Neuron (in vitro differentiated cells): Measurements from ENCODE around the gene TREM2.
"Not testable (repeated sequence)": the region's sequence is repeated elsewhere in the genome, so short reads cannot be mapped to it uniquely, and the experiment has no call there.

Experiments used
- H2AFZ ChIP-seq: one replicate; pipeline ENCODE4 v1.6.1; 2013; ENCODE audit warnings: low read depth, mild to moderate bottlenecking, inconsistent platforms, low read length, moderate library complexity
- H3K27me3 ChIP-seq: one replicate; pipeline ENCODE4 v1.6.1; 2013; ENCODE audit warnings: low read length; ENCODE audit not compliant: insufficient read depth
- H3K36me3 ChIP-seq: one replicate; pipeline ENCODE4 v1.6.1; 2013; ENCODE audit warnings: low read length; ENCODE audit not compliant: insufficient read depth
- H3K4me1 ChIP-seq: one replicate; pipeline ENCODE4 v1.6.1; 2013; ENCODE audit warnings: low read length; ENCODE audit not compliant: insufficient read depth
- H3K4me3 ChIP-seq: 2 replicates; pipeline ENCODE4 v1.5.1; 2013; ENCODE audit warnings: mild to moderate bottlenecking, low read length, moderate library complexity
- H3K9me3 ChIP-seq: one replicate; pipeline ENCODE4 v1.6.1; 2013; ENCODE audit warnings: low read length

The TREM2 gene

GRCh38 chr6:41193171-41193734 is 30.3 kb upstream of the TREM2 start:
- peaks cover 9% of the 10 kb centered on the region for H3K27me3 ChIP-seq
- no peak overlapping the region for H2AFZ ChIP-seq
- H3K36me3 ChIP-seq: no peaks in the 10 kb centered on the region
- H3K4me3 ChIP-seq: no peak overlapping the region
- H3K4me1 ChIP-seq: peaks cover 3% of the 10 kb centered on the region
- peaks cover 2% of the 10 kb centered on the region for H3K9me3 ChIP-seq

DNA sequence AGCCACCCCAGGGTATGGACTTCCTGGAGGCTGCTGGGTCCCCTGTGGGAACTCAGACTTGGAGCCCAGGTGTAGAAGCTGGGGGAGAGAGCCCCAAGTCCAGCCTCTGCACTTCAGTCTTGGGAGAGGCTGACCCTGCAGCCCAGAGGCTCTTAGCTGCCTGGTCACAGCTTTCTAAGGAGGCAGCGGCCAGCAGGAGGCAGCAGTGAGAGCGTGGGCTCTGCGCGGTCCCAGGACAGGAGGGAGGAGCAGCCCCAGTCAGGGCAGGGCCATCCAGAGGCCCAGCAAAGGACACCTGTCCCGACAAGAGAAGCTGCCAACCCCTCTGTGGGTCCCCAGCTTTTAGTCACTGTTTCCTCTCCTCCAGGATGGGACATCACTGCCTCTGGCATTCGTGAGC is 28.7 kb upstream of the TREM2 start:
- no peaks in the 10 kb centered on the region for H3K36me3 ChIP-seq
- H3K27me3 ChIP-seq: peaks cover 9% of the 10 kb centered on the region
- H3K4me1 ChIP-seq: peaks cover 3% of the 10 kb centered on the region
- no peak overlapping the region for H3K4me3 ChIP-seq
- no peak overlapping the region for H2AFZ ChIP-seq
- peaks cover 2% of the 10 kb centered on the region for H3K9me3 ChIP-seq

- no peak overlapping the region for H3K4me3 ChIP-seq
- no peak overlapping the region for H2AFZ ChIP-seq
- H3K4me1 ChIP-seq: peaks cover 3% of the 10 kb centered on the region
- H3K36me3 ChIP-seq: no peaks in the 10 kb centered on the region
- peaks cover 15% of the 10 kb centered on the region for H3K27me3 ChIP-seq
- peaks cover 2% of the 10 kb centered on the region for H3K9me3 ChIP-seq
Measured at GRCh38 chr6:41190791-41191190, 27.9 kb upstream of the TREM2 start.

GRCh38 chr6:41189967-41190366 is 27.1 kb upstream of the TREM2 start:
- Histone ChIP-seq H3K36me3 (no peaks in the 10 kb centered on the region), H3K27me3 (peaks cover 10% of the 10 kb centered on the region), H3K4me3 (no peak overlapping the region), H3K9me3 (peaks cover 2% of the 10 kb centered on the region), H2AFZ (no peak overlapping the region), H3K4me1 (peaks cover 3% of the 10 kb centered on the region)

DNA sequence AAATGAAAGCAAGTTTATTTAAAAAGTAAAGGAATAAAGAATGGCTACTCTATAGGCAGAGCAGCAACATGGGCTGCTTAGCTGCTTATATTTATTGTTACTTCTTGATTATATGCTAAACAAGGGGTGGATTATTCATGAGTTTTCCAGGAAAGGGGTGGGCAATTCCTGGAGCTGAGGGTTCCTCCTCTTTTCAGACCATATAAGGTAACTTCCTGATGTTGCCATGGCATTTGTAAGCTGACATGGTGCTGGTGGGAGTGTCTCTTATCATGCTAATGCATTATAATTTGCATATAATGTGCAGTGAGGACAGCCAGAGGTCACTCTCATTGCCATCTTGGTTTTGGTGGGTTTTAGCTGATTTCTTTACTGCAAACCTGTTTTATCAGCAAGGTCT is 26.1 kb upstream of the TREM2 start:
- not testable (repeated sequence) for H3K4me3 ChIP-seq, H2AFZ ChIP-seq, H3K36me3 ChIP-seq, H3K4me1 ChIP-seq, H3K9me3 ChIP-seq, H3K27me3 ChIP-seq

GRCh38 chr6:41187924-41188886 is 25.3 kb upstream of the TREM2 start:
- Histone ChIP-seq H3K36me3 (no peaks in the 10 kb centered on the region), H3K9me3 (peaks cover 2% of the 10 kb centered on the region), H3K4me3 (no peak overlapping the region)

DNA sequence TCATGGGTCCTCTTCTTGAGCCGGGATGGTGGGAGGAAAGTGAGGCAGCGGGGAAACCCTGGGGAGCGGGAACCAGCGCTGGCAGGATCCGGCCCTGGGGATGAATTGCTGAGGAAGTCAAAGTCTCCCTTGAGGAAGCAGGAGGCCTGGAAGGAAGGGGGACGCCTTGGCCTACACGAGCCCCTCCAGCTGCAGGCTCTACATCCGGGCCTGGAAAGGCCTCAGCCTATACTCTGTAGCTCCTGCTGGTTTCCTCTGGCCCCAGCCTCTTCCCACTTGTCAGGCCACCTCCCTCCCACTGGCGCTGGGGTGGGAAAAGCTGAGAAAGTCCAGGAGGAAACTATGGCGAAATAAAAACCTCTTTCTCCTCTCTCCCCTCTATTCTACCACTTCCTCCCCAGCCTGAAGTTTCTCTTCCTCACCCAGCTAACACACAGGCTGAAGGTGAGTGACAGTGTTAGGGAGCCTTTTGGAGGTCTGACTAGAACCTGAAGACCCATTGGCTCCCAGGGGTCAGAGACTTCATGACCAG is 23.2 kb upstream of the TREM2 start:
- Histone ChIP-seq H3K36me3 (no peaks in the 10 kb centered on the region), H3K4me3 (no peak overlapping the region), H3K4me1 (peaks cover 3% of the 10 kb centered on the region), H3K9me3 (peaks cover 2% of the 10 kb centered on the region), H3K27me3 (peaks cover 10% of the 10 kb centered on the region), H2AFZ (no peak overlapping the region)

More at GRCh38 chr6:41187924-41188886, 25.3 kb upstream of the TREM2 start:
- peaks cover 3% of the 10 kb centered on the region for H3K4me1 ChIP-seq
- no peak overlapping the region for H2AFZ ChIP-seq
- peaks cover 10% of the 10 kb centered on the region for H3K27me3 ChIP-seq

DNA sequence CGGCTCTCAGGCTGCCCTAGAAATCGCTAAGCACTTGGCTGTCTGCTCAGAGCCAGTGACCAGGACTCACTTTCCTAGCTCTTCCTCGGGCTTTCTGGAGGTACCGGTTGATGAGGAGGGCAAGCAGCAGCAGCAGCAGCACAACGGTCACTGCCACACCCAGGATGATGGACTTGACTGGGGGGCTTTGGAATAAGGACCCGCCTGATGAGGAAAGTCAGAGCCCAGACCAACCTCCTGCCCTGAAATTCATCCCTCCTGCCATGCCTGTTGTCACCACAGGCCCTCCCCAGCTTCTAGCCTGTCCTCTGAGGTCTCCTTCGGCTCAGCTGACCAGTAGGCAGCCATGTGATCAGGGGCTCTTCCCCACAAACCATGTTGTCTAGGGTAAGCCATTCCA is 21.8 kb upstream of the TREM2 start:
- H3K4me3 ChIP-seq: no peak overlapping the region
- peaks cover 3% of the 10 kb centered on the region for H3K4me1 ChIP-seq
- no peaks in the 10 kb centered on the region for H3K9me3 ChIP-seq
- H3K36me3 ChIP-seq: no peaks in the 10 kb centered on the region
- H3K27me3 ChIP-seq: peaks cover 10% of the 10 kb centered on the region
- no peak overlapping the region for H2AFZ ChIP-seq

DNA sequence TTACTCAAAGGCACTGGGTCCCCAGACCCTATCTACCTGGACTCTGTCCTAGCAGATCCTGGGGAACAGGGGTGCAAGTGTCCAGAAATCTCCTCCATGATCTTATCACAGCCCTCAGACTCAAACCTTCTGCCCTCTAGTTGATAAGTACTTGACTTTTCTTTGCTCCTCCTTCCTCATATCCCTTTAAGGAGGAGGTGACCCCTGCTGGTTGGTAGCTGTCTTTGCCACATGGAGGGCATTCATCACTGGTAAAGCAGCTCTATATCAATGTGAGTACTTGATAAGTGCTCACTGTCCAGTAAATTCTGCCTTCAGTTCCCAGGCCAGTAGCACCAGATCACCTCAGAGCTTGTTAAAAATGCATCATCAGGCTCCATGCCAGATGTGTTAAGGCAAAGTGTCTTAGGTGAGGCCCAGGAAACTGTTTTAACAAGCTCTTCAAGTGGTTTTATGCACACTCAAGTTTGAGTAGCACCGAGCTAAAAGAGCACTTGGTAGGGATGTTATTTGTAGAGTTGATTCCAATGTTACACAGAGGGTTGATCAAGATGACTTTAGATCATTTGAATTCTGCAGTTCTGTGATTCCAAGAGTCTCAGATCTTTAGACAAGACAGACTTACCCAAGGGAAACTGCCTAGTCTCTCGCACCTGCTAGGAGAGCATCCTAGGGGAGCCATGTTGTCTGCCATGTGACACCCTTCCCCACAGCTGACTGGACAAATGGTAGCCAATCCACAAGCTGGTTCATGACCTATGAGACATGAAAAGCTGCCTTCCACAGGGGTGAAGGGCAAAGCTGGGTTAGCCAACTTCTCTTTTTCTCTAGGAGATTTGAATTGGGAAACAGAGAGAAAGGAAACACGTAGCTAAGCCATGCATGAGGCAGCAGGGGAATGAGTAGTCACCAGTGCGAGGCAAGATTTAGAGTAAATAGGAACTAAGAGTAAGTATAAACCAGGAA is 19.4 kb upstream of the TREM2 start:
- Histone ChIP-seq H3K4me1 (no peaks in the 10 kb centered on the region), H3K27me3 (peaks cover 15% of the 10 kb centered on the region), H3K4me3 (no peak overlapping the region), H3K9me3 (no peaks in the 10 kb centered on the region), H2AFZ (no peak overlapping the region), H3K36me3 (no peaks in the 10 kb centered on the region)

- no peak overlapping the region for H3K4me3 ChIP-seq
- no peaks in the 10 kb centered on the region for H3K9me3 ChIP-seq
- H2AFZ ChIP-seq: no peak overlapping the region
- H3K36me3 ChIP-seq: no peaks in the 10 kb centered on the region
- H3K27me3 ChIP-seq: peaks cover 15% of the 10 kb centered on the region
- no peaks in the 10 kb centered on the region for H3K4me1 ChIP-seq
Measured at GRCh38 chr6:41181566-41181965, 18.6 kb upstream of the TREM2 start.

GRCh38 chr6:41179163-41179562 is 16.2 kb upstream of the TREM2 start:
- H3K4me1 ChIP-seq: no peaks in the 10 kb centered on the region
- peaks cover 5% of the 10 kb centered on the region for H3K27me3 ChIP-seq
- H2AFZ ChIP-seq: no peak overlapping the region
- H3K4me3 ChIP-seq: no peak overlapping the region
- no peaks in the 10 kb centered on the region for H3K9me3 ChIP-seq
- H3K36me3 ChIP-seq: no peaks in the 10 kb centered on the region

DNA sequence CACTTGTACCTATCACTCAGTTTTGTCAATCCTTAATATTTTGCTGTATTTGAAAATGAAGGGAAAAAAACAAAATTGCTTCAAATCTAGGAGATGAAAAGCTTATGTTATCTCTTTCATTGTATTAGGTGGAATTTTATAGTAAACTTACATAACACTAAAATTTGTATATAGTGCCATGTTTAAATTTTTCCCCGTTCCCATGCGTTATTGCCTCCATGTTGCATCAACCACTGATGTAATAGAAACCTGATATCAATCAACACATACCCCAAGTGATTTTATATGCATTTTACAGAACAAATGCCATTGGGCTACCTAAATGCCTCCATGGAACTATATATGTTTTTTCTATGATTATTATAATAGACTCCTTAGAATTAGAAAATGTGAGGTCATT is 14.8 kb upstream of the TREM2 start:
- H3K4me3 ChIP-seq: no peak overlapping the region
- H3K4me1 ChIP-seq: no peaks in the 10 kb centered on the region
- no peak overlapping the region for H2AFZ ChIP-seq
- peaks cover 5% of the 10 kb centered on the region for H3K27me3 ChIP-seq
- no peaks in the 10 kb centered on the region for H3K36me3 ChIP-seq
- no peaks in the 10 kb centered on the region for H3K9me3 ChIP-seq
